Activated CD4-positive, alpha-beta T cell treated with anti-CD3 and anti-CD28 coated beads, Interleukin-10, Interleukin-2, amounts not matched to agents 100 ng/mL and 50 ng/mL, durations not matched to agents 16 hours and 8 hours (primary cell): ENCODE results near the gene ARHGAP45.

ENCODE experiments used
- DNase-seq: peaks from one replicate; pipeline ENCODE4 v3.0.0-alpha.2; 2020

The ARHGAP45 gene

DNA sequence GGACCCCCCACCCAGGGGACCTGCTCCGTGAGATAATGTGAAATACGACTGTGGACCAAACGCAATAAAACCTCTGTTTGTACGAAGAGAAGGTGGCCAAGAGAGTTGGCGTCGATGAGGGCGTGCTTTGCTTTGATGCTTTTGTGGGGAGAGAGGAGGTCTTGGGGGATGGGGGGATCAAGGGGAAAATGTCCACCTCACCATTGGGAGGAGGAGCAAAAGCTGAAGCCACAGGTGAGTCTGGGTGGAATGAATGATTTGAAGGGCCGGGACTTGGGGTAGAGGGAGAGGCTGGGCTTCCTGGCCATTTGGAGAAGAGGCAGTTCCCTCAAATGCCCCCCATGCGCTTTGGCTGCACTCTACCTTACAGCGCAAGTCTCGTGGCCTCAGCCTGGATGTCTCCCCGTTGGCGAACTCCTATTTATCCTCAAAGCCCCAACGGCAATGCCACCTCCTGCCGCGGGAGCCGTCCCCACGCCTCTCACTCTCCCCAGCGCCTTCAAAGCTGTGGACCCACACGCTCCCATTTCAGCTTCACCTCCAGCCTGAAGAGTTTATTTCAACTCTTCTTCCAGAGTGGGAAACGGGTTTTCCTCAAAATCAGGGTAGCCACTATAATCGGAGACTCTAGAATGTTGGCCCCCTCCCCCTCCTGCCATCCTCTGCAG lies 27.9 kb upstream of the ARHGAP45 start:
- DNase-seq, result no peak

DNA sequence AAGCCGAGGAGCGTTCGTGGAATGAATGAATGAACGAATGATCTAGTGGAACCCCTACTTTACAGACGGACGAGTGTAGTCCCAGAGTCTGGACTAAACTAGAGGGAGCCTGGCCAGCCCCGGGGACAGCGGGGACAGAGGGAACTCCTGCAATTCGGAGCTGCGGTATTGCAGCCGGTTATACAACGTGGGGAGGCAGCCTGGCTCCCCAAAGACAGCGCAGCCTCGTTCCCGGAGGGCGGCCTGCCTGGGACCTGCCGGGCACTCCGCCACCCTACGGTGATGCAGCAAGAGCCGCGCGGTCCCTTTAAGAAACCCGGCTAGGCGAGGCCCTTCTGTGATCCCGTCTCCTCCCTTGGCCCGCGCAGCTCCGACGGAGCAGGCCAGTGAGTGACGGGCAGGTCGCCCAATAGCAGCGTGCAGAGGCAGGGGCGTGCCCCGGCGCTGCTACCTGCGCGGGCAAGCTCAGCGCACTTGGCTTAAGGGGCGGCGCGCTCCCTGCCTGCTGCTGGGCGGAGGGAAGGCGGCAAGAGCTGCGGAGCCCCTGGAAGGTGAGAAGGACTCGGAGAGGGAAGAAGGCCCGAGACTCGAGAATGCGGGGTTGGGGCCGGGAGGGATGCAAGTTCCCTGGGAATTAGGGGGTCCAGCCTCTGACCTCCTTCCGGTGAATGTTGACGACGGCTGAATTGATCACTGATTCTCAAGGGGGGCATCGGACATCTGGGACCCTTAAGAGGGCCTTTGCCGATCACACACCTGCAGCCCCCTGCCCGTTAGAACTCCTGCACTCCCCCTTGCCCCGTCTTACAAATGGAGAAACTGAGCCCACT lies 27.1 kb upstream of the ARHGAP45 start, which contains the start of gene ABCA7:
Gene ABCA7 (plus strand): TSS at position 462 of the 830 bp plus-strand sequence. CDS start 1,255 bp downstream, outside the sequence.
- peak; percentile 99 for DNase-seq

DNA sequence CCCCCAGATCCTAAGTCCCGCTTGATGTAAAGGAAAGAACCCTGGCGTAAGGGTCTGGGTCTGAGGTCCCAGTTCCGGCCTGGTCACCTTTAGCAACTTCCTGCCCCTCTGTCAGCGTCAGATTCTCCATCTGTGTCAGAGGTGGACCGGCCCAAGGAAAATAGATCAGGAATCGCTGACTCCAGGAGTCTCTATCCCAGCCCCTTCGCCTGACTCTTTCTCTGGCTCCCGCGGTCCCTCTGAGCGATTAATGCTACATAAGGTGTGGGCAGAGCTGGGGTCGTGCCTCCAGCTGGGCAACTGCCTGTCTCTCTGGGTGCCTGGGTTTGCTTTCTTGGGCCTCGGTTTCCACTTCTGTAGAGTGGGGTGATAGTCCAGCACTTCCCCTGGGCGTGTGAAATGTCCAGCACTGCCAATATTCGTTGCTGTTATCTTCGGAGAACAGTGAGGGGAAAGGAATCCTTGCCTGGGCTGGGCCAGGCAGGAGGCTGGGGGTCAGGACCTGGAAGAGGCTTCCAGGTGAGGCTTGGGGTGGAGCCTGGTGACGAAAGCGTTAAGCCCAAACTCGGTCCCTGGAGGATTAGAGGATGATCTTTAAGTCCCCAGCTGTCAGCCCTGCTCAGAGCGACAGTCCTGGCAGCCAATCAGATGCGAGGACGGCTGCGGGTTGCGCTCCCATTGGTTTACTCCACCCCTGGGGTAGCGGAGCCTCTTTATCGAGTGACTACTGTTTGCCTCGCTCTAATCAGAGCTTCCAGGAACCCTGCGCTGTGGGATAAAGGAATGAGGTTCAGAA lies 26.3 kb upstream of the ARHGAP45 start:
- DNase-seq, result peak; percentile 94

DNA sequence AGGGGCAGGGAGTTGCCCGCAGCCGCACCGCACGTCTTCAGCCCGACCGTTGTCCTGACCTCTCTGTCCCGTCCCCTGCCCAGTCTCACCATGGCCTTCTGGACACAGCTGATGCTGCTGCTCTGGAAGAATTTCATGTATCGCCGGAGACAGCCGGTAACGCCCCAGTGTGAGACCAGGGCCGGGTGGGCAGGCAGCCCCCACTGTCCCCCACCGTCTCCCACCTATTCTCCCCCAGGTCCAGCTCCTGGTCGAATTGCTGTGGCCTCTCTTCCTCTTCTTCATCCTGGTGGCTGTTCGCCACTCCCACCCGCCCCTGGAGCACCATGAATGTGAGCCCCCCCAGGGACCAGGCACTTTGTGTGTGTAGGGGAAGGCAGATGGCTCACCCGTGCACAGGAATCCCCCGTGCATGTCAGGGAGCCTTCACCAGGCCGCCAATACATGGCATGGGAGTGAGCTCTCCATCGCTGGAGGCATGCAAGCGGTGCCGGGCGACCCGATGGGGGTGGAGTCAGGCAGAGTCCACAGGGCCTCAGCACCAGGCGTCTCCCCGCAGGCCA lies 25.6 kb upstream of the ARHGAP45 start:
- DNase-seq, result no peak

DNA sequence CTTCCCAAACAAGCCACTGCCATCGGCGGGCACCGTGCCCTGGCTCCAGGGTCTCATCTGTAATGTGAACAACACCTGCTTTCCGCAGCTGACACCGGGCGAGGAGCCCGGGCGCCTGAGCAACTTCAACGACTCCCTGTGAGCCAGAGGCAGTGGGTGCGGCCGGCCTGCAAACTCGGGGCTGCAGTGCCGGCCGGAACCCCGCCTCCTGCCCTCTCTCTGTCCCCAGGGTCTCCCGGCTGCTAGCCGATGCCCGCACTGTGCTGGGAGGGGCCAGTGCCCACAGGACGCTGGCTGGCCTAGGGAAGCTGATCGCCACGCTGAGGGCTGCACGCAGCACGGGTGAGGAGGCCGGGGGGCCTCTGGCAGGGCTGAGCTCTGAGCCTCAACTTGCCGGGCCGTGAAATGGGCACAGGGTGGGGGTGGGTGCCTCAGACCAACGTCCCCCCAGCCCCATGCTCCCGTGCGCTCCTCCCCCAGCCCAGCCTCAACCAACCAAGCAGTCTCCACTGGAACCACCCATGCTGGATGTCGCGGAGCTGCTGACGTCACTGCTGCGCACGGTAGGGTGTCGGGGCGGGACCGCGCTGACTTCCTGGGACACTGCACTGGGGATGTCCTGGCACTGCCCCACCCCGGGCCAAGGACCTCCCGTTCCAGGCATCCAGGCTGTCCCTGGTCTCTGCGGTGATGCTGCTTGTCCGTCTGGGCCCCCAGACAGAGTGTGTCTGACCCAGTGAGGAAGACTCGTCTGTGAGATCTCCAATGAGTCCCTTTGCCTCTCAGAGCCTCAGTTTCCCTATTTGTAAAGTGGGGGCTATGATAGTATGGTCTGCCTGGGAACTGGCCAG lies 24.9 kb upstream of the ARHGAP45 start:
- DNase-seq, result no peak

DNA sequence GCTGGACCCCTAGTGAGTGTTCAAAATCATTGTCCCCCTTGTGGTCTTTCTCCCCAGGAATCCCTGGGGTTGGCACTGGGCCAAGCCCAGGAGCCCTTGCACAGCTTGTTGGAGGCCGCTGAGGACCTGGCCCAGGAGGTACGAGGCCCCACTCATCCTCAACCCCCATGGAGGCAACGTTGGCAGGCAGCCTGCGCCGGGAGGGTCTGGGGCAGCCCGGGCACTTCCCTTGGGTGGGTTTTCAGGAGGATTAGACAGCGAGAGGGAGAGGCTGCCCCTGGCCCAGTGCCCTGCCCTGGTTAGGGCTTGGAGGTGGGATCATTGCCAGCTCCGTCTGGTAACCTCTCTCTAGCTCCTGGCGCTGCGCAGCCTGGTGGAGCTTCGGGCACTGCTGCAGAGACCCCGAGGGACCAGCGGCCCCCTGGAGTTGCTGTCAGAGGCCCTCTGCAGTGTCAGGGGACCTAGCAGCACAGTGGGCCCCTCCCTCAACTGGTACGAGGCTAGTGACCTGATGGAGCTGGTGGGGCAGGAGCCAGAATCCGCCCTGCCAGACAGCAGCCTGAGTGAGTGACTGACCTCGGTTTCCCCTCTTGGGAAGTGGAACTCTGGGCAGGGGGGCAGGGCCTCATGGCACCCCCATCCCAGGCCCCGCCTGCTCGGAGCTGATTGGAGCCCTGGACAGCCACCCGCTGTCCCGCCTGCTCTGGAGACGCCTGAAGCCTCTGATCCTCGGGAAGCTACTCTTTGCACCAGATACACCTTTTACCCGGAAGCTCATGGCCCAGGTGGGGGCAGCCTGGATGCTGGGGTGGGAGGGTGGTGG lies 24.1 kb upstream of the ARHGAP45 start:
- no peak for DNase-seq

DNA sequence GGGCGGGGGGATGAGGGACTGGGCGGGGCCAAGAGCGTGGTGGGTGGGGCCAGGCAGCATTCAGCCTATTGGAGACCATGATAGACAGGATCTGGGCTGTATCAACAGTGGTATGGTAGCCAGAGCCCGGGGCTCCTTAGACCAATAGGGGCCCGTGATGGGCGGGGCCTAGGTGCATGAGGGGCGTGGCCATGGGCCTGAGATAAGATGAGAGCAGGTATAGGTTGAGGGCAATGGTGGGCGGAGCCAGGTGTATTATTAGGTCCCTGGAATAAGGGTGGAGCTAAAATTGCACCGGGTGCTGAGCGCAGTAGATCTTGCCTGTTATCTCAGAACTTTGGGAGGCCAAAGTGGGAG lies 21.7 kb upstream of the ARHGAP45 start:
- DNase-seq, result peak; percentile 76

DNA sequence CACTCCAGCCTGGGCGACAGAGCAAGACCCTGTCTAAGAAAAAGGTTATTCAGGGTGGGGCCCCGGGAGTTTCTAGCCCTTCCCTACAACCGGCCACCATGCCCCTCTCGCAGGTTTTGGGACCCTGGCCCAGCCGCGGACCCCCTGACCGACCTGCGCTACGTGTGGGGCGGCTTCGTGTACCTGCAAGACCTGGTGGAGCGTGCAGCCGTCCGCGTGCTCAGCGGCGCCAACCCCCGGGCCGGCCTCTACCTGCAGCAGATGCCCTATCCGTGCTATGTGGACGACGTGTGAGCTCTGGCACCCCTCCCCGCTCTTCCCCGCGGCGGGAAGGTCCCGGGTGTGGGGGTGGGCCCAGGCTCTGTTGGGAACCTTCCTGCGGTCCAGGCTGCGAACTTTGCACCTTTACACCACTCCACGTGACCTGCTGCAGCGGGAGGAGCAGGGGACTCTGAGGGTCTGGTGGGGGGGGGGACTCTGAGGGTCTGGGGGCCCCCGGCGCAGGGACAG lies 20.8 kb upstream of the ARHGAP45 start:
- no peak for DNase-seq

DNA sequence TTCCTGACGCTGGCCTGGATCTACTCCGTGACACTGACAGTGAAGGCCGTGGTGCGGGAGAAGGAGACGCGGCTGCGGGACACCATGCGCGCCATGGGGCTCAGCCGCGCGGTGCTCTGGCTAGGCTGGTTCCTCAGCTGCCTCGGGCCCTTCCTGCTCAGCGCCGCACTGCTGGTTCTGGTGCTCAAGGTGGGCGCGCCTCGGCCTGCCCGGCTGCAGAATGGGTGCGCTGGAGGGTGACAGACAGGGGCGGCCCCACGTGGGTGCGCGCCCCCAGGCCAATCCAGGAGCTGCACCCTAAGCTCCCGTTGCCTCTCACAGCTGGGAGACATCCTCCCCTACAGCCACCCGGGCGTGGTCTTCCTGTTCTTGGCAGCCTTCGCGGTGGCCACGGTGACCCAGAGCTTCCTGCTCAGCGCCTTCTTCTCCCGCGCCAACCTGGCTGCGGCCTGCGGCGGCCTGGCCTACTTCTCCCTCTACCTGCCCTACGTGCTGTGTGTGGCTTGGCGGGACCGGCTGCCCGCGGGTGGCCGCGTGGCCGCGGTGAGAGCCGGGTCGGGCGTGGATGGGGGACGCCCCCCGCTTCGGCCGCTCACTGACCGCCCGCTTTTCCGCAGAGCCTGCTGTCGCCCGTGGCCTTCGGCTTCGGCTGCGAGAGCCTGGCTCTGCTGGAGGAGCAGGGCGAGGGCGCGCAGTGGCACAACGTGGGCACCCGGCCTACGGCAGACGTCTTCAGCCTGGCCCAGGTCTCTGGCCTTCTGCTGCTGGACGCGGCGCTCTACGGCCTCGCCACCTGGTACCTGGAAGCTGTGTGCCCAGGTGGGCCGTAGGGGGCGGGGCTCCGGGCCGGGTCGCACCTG lies 19.9 kb upstream of the ARHGAP45 start:
- DNase-seq, result no peak

DNA sequence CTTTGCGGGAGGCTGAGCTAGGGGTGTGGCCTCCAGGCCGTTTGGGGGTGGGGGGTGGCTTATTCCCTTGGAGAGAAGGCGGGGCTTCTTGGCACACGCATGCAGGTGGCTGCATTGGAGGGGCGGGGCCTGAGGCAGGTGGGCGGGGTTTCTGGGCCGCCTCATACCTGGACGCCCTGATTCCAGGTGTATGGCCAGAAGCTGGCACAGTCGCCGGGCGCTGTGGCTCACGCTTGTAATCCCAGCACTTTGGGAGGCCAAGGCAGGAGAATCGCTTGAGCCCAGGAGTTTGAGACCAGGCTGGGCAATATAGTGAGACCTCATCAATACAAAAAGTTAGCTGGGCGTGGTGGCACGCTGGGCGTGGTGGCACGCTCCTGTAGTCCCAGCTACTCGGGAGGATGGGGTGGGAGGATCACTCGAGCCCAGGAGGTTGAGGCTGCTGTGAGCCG lies 19.2 kb upstream of the ARHGAP45 start:
- DNase-seq, result no peak

DNA sequence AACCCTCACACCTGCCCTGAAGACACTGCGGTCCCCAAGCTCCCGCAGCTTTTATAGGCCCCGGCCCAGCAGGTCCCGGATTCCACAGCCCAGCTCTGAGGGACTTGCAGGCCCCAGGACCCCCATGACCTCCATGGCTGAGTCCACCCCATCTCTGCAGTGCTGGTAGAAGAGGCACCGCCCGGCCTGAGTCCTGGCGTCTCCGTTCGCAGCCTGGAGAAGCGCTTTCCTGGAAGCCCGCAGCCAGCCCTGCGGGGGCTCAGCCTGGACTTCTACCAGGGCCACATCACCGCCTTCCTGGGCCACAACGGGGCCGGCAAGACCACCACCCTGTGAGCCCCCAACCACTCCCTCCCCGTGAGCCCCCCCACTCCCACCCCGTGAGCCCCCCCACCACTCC lies 17.9 kb upstream of the ARHGAP45 start:
- no peak for DNase-seq

DNA sequence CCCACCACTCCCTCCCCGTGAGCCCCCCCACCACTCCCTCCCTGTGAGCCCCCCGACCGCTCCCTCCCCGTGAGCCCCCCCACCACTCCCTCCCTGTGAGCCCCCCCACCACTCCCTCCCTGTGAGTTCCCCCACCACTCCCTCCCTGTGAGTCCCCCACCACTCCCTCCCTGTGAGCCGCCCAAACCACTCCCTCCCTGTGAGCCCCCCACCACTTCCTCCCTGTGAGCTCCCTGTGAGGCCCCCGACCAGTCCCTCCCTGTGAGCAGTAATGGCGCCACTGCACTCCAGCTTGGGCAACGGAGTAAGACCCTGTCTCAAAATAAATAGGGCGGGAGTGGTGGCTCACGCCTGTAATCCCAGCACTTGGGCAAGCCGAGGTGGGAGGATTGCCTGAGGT lies 17.2 kb upstream of the ARHGAP45 start:
- DNase-seq, result no peak

DNA sequence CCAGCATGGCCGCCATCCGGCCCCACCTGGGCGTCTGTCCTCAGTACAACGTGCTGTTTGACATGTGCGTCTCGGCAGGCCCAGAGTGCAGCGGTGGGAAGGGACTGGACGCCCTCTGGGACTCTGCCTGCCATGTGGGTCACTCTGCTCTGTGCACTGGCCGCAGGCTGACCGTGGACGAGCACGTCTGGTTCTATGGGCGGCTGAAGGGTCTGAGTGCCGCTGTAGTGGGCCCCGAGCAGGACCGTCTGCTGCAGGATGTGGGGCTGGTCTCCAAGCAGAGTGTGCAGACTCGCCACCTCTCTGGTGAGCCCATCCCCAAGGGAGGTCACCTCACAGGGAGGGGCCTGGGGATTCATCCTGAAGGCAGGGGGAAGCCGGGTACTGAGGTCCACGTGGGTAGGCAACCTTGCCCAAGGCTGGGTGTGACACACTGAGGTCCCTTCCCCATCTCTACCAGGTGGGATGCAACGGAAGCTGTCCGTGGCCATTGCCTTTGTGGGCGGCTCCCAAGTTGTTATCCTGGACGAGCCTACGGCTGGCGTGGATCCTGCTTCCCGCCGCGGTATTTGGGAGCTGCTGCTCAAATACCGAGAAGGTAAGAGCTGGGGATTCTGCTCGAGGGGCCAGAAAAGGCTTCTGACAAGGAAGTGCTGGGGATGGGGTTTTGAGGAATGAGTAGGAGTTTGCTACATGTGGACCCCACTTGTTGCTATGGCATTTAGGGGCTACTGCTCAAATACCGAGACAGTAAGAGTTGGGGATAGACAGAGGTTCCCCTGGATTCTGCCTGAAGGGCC lies 15.8 kb upstream of the ARHGAP45 start:
- DNase-seq, result no peak

DNA sequence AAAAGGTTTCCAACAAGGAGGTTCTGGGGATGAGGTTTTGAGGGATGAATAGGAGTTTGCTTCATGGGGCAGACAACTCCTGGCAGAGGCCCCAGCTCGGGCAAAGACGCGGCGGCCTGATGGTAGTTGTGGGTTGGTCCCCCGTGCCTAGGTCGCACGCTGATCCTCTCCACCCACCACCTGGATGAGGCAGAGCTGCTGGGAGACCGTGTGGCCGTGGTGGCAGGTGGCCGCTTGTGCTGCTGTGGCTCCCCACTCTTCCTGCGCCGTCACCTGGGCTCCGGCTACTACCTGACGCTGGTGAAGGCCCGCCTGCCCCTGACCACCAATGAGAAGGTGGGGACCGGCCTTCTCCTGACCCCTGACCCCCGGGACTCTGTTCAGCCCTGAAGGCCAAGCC lies 15.2 kb upstream of the ARHGAP45 start:
- no peak for DNase-seq

DNA sequence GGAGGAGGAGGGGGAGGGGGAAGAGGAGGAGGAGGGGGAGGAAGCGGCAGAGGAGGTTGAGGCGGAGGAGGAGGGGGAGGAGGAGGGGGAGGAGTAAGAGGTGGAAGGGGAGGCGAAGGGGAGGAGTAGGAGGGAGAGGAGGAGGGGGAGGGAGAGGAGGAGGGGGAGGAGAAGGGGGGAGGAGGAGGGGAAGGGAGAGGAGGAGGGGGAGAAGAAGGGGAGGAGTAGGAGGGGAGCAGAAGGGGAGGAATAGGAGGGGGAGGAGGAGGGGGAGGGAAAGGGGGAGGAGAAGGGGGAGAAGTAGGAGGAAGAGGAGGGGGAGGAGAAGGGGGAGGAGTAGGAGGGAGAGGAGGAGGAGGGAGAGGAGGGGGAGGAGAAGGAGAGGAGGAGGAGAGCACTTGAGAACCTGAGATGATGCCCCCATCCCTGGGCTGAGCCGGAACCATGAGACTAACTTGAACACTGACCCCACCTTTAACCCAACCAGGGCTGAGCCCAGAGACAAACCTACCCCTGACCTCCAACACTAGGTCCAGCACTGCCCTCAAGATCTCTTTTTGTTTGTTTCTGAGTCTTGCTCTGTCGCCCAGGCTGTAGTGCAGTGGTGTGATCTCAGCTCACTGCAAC lies 14.5 kb upstream of the ARHGAP45 start:
- DNase-seq, result no peak

DNA sequence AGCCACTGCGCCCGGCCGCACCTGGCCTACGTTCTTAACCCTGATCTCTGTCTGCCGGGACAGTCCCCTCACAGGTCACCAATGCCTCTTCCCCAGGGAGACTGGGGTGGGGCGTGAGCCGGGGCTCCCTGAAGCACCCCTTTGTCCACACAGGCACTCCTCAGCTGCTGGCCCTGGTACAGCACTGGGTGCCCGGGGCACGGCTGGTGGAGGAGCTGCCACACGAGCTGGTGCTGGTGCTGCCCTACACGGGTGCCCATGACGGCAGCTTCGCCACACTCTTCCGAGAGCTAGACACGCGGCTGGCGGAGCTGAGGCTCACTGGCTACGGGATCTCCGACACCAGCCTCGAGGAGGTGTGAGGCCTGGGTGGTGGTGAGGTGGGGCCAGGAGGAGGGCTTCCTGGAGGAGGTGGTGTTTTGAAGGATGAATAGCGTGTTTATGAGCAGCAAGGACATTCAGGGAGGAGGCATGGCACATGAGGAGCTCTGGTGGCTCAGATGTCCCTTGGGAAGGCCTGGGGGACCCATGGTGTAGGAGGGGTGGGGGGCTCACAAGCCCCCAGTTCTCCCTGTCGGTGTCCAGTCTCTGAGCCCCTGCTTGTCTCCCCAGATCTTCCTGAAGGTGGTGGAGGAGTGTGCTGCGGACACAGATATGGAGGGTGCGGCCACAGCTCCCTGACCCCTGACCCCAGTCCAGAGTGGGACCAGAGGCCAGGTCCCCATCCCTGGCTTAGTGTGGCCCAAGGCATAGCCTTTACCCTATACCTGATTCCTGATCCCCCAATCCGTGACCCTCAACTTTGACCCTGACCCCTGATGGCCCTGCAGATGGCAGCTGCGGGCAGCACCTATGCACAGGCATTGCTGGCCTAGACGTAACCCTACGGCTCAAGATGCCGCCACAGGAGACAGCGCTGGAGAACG lies 13.5 kb upstream of the ARHGAP45 start:
- DNase-seq, result no peak
